Mesenteric fat pad (tissue), 1 donor: ENCODE measurements around the gene MCTS1. TPM values are rescaled to one million over a fixed set of nuclear protein-coding genes. Genes with fewer than 3 reads are reported as not detected.
"Not testable (repeated sequence)": the region's sequence is repeated elsewhere in the genome, so short reads cannot be mapped to it uniquely, and the experiment has no call there.

ENCODE experiments used
- DNase-seq: peaks from one replicate; pipeline ENCODE4 v3.0.0-alpha.2; 2020; ENCODE audit warnings: low spot score
- total RNA-seq: library from RNA; stranded (reverse); fragmentation: NEBNext Ultra II Directional; extraction: Animal tissue kit (Norgen Biotek cat#: 25700); gene quantifications from one replicate; pipeline ENCODE4 v1.2.1, GENCODE V29; 2021
- donor health status: DM: yes; HTN: yes; CAD: no.

Gene MCTS1
- total RNA-seq, 1 donor from 2014 or later, result 35.0 TPM

DNA sequence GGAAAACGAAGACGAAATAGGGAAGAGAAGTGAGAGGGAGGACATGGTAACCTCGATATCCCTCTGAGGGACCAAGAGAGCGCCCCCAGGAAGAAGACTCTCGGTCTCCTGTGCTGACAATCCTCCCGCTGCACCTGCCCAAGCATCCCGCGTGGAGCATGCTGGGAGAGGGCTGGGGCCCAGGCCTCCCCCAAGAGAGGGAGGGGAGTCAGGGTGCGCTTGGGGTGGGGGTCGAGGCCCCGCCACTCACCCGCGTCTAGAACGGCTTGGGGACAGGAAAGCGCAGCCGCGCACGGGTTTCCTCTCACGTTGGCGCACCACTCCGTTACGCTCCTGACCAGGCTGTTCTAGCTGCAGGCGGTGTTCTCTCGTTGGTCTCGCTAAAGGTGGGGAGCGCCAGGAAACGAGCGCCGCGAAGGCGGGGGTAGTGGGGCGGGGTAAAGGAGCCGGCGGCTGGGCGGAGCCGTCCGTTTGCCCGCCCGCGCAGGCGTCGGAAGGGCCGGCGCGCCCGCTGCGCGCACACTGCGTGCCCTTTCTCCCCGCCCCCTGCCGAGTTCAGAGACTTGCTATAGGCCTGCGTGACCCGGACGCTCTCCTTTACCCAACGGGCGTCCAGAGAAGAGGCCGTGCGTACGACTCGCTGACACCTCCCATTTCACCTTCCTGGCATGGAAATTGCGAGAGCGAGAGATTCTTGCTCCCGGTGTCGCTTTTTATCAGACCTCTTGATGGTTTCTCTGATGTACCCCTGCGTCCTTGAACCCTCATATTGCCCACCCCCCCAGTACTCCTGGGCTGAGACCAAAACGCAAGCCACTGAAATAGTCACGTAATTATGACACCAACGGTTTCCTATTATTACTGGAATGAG lies 26.0 kb downstream of the MCTS1 start, which contains the start of gene C1GALT1C1:
C1GALT1C1 (minus strand) TSS at position 388 of the 871 bp plus-strand sequence. CDS start 2,888 bp downstream, outside the sequence.
- DNase-seq, result peak; percentile 95

DNA sequence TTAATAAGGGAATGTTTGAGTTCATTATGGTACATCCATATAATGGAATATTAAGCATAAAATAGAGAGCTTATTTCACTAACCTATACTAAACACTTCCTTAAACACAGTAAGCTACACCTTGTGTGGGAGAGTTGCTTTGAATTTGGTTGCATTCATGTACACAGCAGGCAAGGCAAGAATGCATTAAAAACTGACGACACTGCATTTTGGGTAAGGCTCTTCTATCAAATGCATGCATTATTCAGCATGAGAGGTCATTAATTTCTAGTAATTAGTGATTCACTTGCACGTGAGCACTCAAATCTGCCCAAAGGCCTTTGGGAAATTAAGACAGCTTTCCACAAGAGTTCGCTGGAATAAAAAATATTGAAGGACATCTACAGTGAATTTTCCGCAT lies 34.7 kb downstream of the MCTS1 start:
- DNase-seq, result no peak

DNA sequence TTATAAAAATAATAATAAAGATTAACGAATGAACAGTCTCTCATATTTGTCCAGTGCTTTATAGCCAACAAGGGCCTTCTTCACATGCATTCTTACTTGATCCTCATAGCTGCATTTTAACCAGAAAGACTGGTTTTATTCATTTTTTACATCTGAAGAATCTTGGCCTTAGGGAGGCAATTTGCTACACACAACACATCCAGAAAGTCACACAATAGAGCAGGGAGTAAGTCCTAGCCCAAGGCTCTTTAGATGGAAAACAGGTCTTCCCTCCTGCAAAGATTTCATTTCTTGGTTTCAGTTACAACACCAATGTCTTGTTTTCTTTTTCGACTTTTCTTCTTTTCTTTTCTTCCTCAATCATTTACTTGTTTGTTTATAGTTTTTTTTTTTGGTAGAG lies 39.0 kb downstream of the MCTS1 start:
- DNase-seq, result no peak

DNA sequence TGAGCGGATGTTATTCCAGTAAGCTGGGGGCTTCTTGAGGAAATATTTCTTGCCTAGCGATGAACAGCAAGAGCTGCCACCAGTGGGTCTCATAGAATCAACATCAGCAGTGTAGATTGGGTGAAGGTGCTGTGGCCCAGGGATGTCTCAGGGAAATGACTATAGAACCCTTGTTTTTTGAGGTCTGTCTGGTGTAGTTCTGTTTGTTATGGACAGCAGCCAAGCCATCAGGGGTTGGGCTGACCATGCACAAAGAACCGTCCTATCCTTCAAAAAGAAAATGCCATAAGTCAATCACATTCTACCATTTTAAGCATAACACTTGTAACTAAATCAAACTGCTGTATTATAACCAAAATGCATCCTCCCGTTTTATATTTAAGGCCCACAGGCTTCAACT lies 43.2 kb downstream of the MCTS1 start:
- no peak for DNase-seq

DNA sequence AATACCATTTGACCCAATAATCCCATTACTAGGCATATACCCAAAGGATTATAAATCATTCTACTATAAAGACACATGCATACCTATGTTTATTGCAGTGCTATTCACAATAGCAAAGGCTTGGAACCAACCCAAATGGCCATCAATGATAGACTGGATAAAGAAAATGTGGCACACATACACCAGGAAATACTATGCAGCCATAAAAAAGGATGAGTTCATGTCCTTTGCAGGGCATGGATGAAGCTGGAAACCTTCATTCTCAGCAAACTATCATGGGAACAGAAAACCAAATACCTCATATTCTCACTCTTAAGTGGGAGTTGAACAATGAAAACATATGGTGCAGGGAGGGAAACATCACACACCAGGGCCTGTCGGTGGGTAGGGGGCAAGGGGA lies 48.4 kb downstream of the MCTS1 start:
- not testable (repeated sequence) for DNase-seq

DNA sequence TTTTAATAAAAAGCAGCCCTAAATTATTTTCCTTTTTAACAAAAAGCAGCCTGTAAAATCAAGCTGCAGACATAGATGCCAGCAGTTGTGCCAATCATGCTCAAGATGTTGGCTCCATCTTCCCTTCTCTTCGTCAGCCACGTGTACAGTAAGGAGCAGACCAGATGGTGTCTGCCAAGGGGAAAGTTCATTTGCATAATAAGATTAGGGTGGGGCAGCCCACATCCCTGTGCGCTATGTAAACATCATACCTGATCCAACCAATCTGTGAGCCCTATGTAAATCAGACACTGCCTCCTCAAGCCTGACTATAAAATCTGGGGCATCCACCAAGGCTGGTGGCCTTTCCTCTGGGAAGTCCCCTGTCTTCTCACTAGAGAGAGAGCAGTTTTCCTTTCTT lies 49.1 kb downstream of the MCTS1 start:
- no peak for DNase-seq

DNA sequence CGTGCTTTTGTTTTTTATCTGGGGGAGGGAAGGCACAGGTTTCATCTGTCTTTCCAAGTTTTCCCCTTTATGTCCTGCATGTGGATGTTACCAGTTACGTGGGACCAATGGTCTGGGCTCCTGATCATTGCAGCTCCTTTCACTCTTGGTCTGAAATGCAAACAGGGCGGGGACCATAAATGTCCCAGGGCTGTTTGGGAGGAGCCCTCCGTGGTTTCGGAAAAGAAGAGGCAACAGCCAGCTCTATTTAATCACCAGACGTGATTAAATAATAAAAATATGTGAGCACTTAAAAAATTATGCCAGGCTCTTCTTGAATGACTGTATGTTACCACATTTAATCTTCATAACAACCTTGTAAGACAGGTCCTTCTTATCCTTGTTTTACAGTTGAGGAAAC lies 56.7 kb downstream of the MCTS1 start:
- DNase-seq, result no peak

Other genes starting within 250 kb of the MCTS1 start
- gene ATP1B4, start 242.0 kb upstream of the MCTS1 start, total RNA-seq, result not detected
- 107 TPM for gene LAMP2, start 134.8 kb upstream of the MCTS1 start, total RNA-seq
- 35.9 TPM for gene CUL4B, start 43.1 kb upstream of the MCTS1 start, total RNA-seq
- 35.6 TPM for gene C1GALT1C1, start 26.0 kb downstream of the MCTS1 start, total RNA-seq